Endothelial cell of umbilical vein (primary cell): ENCODE results near the gene ATXN2. TPM values are rescaled to one million over a fixed set of nuclear protein-coding genes. Genes with fewer than 3 reads are reported as not detected.

ENCODE experiments used
- BruUV-seq: library from RNA; stranded (reverse); fragments of 400-500 nt; replicated peaks from 2 replicates; lab custom pipeline; 2021; lab: Mats Ljungman, UMichigan
- CTCF ChIA-PET: fragments of 300-600, 350-600 bp; sonication (Branson Sonifier 250); formaldehyde crosslinking; loops from one replicate; lab custom pipeline; 2021; ENCODE audit warnings: antibody characterized with exemption, inconsistent platforms; lab: Charles Lee
- POLR2A ChIA-PET: fragments of 300-600, 350-600 bp; sonication (Branson Sonifier 250); formaldehyde crosslinking; loops from one replicate; lab custom pipeline; 2021; ENCODE audit warnings: antibody characterized with exemption, inconsistent platforms; lab: Charles Lee
- DNase-seq: peaks from one replicate; pipeline ENCODE4 v3.0.0-alpha.2; 2011; ENCODE audit warnings: low read depth, low spot score
- FAIRE-seq: peaks from 2 replicates; lab custom pipeline; 2011; peaks lifted over from hg19 to GRCh38; lab: Jason Lieb, UNC
- H2AFZ ChIP-seq: 2 replicates; pipeline ENCODE4 v1.6.0; 2012; ENCODE audit warnings: low read depth, low read length, control low read depth, inconsistent platforms
- H3K27ac ChIP-seq: 2 replicates; pipeline ENCODE4 v1.5.1; 2011; ENCODE audit warnings: low read depth, mild to moderate bottlenecking, control low read depth, low read length, moderate library complexity; ENCODE audit not compliant: insufficient read depth
- H3K27me3 ChIP-seq, 2 experiments: 2 replicates each; pipeline versions ENCODE4 v1.6.0 to v1.6.1; 2011; ENCODE audit warnings: low read length in 2 of 2, mixed read lengths in 1 of 2; ENCODE audit not compliant: control insufficient read depth in 2 of 2, insufficient read depth in 2 of 2
- H3K36me3 ChIP-seq, 2 experiments: 2 replicates in 1 of 2; 3 replicates in 1 of 2; pipeline ENCODE4 v1.5.1; 2011; ENCODE audit warnings: low read length in 2 of 2, mild to moderate bottlenecking in 1 of 2, moderate library complexity in 1 of 2; ENCODE audit not compliant: control insufficient read depth in 2 of 2, insufficient read depth in 2 of 2; ENCODE audit errors: extremely low read depth in 1 of 2
- H3K4me1 ChIP-seq: 3 replicates; pipeline ENCODE4 v1.5.1; 2011; ENCODE audit warnings: mild to moderate bottlenecking, low read length; ENCODE audit not compliant: control insufficient read depth, insufficient read depth; ENCODE audit errors: extremely low read depth
- H3K4me2 ChIP-seq: 2 replicates; pipeline ENCODE4 v1.6.1; 2011; ENCODE audit warnings: low read length, control low read depth, mixed read lengths; ENCODE audit not compliant: insufficient read depth
- H3K4me3 ChIP-seq, 3 experiments: fragments of 200-600 bp in 1 of 3; sonication (generic), shearing (Covaris generic) in 1 of 3; replicated peaks in 1 of 3; 2 replicates each; pipeline ENCODE4 v1.5.1; 2011 to 2016; ENCODE audit warnings: control low read depth in 3 of 3, low read length in 3 of 3, mild to moderate bottlenecking in 2 of 3, inconsistent platforms in 1 of 3, low read depth in 1 of 3, moderate library complexity in 1 of 3; ENCODE audit not compliant: insufficient read depth in 1 of 3
- H3K79me2 ChIP-seq: 2 replicates; pipeline ENCODE4 v1.6.0; 2012; ENCODE audit warnings: low read length, inconsistent platforms; ENCODE audit not compliant: control insufficient read depth, insufficient read depth
- H3K9ac ChIP-seq: replicated peaks from 2 replicates; pipeline ENCODE3; 2011; ENCODE audit warnings: low read length, control low read depth; ENCODE audit not compliant: insufficient read depth; ENCODE audit errors: extremely low read depth
- H3K9me1 ChIP-seq: replicated peaks from 3 replicates; pipeline ENCODE4 v1.6.0; 2011; ENCODE audit warnings: mild to moderate bottlenecking, low read length; ENCODE audit not compliant: control insufficient read depth, insufficient read depth; ENCODE audit errors: extremely low read depth
- H3K9me3 ChIP-seq: replicated peaks from 2 replicates; pipeline ENCODE4 v1.5.1; 2012; ENCODE audit warnings: low read length, inconsistent platforms; ENCODE audit not compliant: control insufficient read depth, insufficient read depth
- H4K20me1 ChIP-seq: replicated peaks from 2 replicates; pipeline ENCODE3; 2011; ENCODE audit warnings: mild to moderate bottlenecking, low read length; ENCODE audit not compliant: control insufficient read depth, insufficient read depth; ENCODE audit errors: extremely low read depth
- CTCF ChIP-seq, 2 donors: IDR thresholded peaks; 1 replicate in 1 of 2; 2 replicates in 1 of 2; pipeline ENCODE4 v1.5.1; 2011; ENCODE audit warnings: low read length in 2 of 2, mild to moderate bottlenecking in 2 of 2, moderate library complexity in 2 of 2, control low read depth in 1 of 2, inconsistent platforms in 1 of 2, low read depth in 1 of 2; ENCODE audit not compliant: insufficient read depth in 1 of 2; ENCODE audit errors: extremely low read depth in 1 of 2
- EZH2 ChIP-seq: IDR thresholded peaks from 2 replicates; pipeline ENCODE4 v1.6.1; 2012; ENCODE audit warnings: borderline replicate concordance, low read depth, mild to moderate bottlenecking, moderate library complexity, low read length, inconsistent platforms; ENCODE audit not compliant: severe bottlenecking
- FOS ChIP-seq: IDR thresholded peaks from 2 replicates; pipeline ENCODE4 v1.6.1; 2011; ENCODE audit warnings: mild to moderate bottlenecking, low read length, moderate library complexity, borderline replicate concordance; ENCODE audit not compliant: insufficient read depth
- GATA2 ChIP-seq: IDR thresholded peaks from 2 replicates; pipeline ENCODE4 v1.7.0; 2011; ENCODE audit warnings: low read depth, mild to moderate bottlenecking, moderate library complexity, mixed read lengths, low read length; ENCODE audit not compliant: insufficient read length, insufficient read depth
- JUN ChIP-seq: IDR thresholded peaks from 2 replicates; pipeline ENCODE4 v1.6.1; 2011; ENCODE audit warnings: borderline replicate concordance, low read depth; ENCODE audit not compliant: insufficient read length, insufficient read depth
- MAX ChIP-seq: IDR thresholded peaks from 2 replicates; pipeline ENCODE4 v1.6.1; 2011; ENCODE audit not compliant: insufficient read depth, insufficient read length
- MYC ChIP-seq: IDR thresholded peaks from one replicate; pipeline ENCODE4 v1.6.1; 2011; ENCODE audit warnings: mild to moderate bottlenecking, low read depth, low read length
- POLR2A ChIP-seq: IDR thresholded peaks from 2 replicates; pipeline ENCODE4 v1.6.1; 2012; ENCODE audit warnings: low read depth, mild to moderate bottlenecking, control low read depth, low read length
- POLR2AphosphoS5 ChIP-seq: IDR thresholded peaks from 2 replicates; pipeline ENCODE4 v1.6.1; 2012; ENCODE audit warnings: low read depth, mild to moderate bottlenecking, control low read depth, low read length, moderate library complexity; ENCODE audit not compliant: insufficient read depth
- dilution Hi-C: fragments of 300-500 bp; cut with MboI; formaldehyde crosslinking; loops from one replicate; pipeline ENCODE4 v1.15.0; 2019; ENCODE audit warnings: low sequenced_read_pairs; ENCODE audit not compliant: extremely low pct_ligation_motif_present
- intact Hi-C: fragments of 100-400 bp; cut with micrococcal nuclease; formaldehyde crosslinking; loops from one replicate; pipeline ENCODE4 v1.10.0; 2022
- polyA plus RNA-seq, 4 experiments: library from polyadenylated mRNA; depleted of rRNA in 3 of 4; stranded (reverse) in 3 of 4; unstranded in 1 of 4; fragments of >200 nt; gene quantifications; 2 replicates each; pipeline versions ENCODE4 v1.2.1 to v1.2.3, GENCODE V29; 2011 to 2012; ENCODE audit warnings: missing spikeins in 1 of 4
- total RNA-seq: library from RNA; stranded (reverse); gene quantifications from 2 replicates; pipeline ENCODE4 v1.2.3, GENCODE V29; 2021

The ATXN2 gene
- total and polyA plus RNA-seq, 2 donors (not counting 3 experiments of a cell fraction or from before 2014, with no cell fraction given): 58.9 to 86.7 TPM

DNA sequence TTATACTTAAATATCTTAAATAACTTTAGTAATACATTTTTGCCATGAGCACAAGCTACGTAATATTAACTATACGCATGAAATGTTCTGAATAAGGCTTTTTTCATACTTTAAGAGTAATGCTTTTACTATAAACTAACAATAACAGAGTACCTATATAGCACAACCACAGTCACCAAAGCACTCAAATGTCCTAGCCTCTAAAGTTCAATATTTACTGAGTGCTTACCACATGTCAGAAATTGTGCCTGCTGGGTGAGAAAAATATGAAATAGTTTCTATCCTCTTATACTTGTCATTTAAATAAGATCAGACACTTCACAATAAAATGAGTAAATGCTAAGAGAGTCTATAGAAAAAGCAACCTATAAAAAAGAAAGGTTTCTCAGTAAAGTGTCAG lies 110.3 kb downstream of the ATXN2 start:
- Histone ChIP-seq H3K79me2 (no peaks in the 10 kb centered on the region), H2AFZ (no peak overlapping the region), H3K4me2 (no peak overlapping the region), H3K36me3 (peaks cover 9 to 24% of the 10 kb centered on the region in 2 experiments), H4K20me1 (no peaks in the 10 kb centered on the region), H3K9me3 (no peaks in the 10 kb centered on the region), H3K9ac (no peak overlapping the region), H3K9me1 (no peaks in the 10 kb centered on the region), H3K27me3 (no peaks in the 10 kb centered on the region), H3K4me1 (no peaks in the 10 kb centered on the region), H3K4me3 (no peak overlapping the region), H3K27ac (no peak overlapping the region)
- TF ChIP-seq JUN (no peak), MAX (no peak), MYC (no peak), POLR2A (no peak), CTCF (IDR thresholded peaks at IDR 0.05; ENCODE audit: extremely low read depth in 1 of 2, insufficient read depth in 1 of 2, low read depth in 1 of 2, low read length in 2 of 2) (no peak), FOS (no peak), GATA2 (no peak), POLR2AphosphoS5 (no peak), EZH2 (no peak)
- intact Hi-C loops: no loop called here
- FAIRE-seq (no peak), DNase-seq (no peak)
- ChIA-PET POLR2A (no interaction called here), CTCF (interaction anchor here (1.2 to 1.5 kb wide), 4 partner anchors 8 to 185 kb away, joined by 3 to 5 read pairs (median 3); no protein-coding TSS in a partner anchor)
- dilution Hi-C loops: no loop called here
- BruUV-seq: no TSS peak
